ENCODE data around the gene SLC39A10. TPM values are rescaled to one million over a fixed set of nuclear protein-coding genes. Genes with fewer than 3 reads are reported as not detected.

The SLC39A10 gene
- polyA plus RNA-seq, 4 donors: 77.5 to 98.4 (median 89.0) TPM

- no peak for DNase-seq (ENCODE audit: low read depth in 4 of 4, low spot score in 3 of 4)
Observed at GRCh38 chr2:195779491-195779890, 122.5 kb downstream of the SLC39A10 start.

- no peak for DNase-seq (ENCODE audit: low read depth in 4 of 4, low spot score in 3 of 4)
Observed at GRCh38 chr2:195782156-195782555, 125.1 kb downstream of the SLC39A10 start.

Measured in right renal pelvis (tissue), 4 donors.